GM19328 (cell line): Measurements from ENCODE around the gene ENPP3.

Experiments used
- ATAC-seq: cut with Tn5 transposase; IDR thresholded peaks from one replicate; pipeline ENCODE4 v1.9.1; 2021; ENCODE audit warnings: mild to moderate bottlenecking, moderate library complexity; ENCODE audit not compliant: unreplicated experiment

The ENPP3 gene

DNA sequence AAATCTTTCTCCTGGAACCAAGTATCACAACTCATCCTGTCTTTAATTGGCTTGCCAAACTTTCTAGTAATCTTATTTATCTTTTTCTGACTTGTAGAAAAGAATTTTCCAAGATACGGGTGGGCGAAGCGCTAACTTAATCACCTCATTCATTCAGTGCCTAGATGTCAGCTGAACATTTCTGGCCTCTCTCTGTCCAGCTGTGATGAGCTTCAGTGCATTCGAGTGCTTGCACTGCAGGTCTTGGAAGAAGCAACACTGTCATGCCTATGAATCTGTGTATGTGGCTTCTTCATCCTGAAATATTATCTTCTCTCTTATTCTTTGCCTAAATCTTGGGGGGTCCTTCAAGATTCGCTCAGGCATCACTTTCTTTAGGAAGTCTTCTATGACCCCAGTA is 154.4 kb downstream of the ENPP3 start:
- ATAC-seq, result no peak

DNA sequence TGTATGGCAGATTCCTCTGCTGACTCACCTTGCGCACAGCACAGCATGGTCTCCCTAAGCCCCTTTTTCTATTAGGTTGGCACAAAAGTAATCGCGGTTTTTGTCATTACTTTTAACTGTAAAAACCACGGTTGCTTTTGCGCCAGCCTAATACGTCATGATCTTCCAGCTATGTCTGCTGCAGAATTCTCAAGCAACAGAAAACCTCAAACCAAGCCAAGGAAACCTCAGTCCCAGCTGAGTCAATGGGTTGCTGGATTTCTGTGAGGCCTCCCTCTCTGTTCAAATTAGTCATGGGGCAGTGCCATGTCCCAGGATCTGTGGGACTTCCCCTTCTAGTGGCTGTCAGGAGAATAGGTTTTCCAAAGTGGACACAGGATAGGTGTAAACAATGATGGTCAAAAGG is 155.0 kb downstream of the ENPP3 start:
- ATAC-seq, result no peak

DNA sequence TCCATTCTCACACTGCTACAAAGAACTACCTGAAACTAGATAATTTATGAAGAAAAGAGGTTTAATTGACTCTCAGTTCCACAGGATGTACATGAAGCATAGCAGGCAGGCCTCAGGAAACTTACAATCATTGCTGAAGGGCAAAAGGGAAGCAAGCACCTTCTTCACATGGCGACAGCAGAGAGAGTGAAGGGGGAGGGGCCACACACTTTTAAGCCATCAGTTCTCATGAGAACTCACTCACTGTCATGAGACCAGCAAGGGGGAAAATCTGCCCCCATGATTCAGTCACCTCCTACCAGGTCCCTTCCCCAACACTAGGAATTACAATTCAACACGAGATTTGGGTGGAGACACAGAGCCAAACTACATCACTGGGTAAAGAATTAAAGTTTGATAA is 158.3 kb downstream of the ENPP3 start:
- ATAC-seq, result no peak
